Measurements from ENCODE around the gene BAIAP2. TPM values are rescaled to one million over a fixed set of nuclear protein-coding genes. Genes with fewer than 3 reads are reported as not detected.

The BAIAP2 gene
- polyA plus RNA-seq, 1 donor from 2014 or later: 17.5 TPM

DNA sequence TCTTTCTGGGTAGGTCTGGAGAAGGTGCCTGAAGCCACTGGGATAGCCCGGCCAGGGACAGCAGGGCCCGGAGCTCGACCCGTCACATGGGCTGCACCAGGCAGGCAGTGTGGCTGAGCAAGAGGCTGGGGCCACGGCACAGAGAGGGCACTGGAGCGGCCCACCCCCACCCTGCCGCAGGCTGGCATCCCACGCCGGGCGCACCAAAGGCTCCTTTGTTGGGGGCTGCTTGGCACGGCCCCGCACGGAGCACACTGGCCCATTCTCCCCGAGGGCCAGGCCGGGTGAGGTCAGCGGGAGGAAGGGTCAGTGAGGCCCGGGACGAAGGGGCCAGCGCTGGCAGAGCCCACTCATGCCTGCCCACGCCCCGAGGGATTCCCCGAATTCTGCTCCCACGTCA is 93.8 kb downstream of the BAIAP2 start:
- H3K36me3 ChIP-seq (ENCODE audit: insufficient read depth, low read length): no peaks in the 10 kb centered on the region

DNA sequence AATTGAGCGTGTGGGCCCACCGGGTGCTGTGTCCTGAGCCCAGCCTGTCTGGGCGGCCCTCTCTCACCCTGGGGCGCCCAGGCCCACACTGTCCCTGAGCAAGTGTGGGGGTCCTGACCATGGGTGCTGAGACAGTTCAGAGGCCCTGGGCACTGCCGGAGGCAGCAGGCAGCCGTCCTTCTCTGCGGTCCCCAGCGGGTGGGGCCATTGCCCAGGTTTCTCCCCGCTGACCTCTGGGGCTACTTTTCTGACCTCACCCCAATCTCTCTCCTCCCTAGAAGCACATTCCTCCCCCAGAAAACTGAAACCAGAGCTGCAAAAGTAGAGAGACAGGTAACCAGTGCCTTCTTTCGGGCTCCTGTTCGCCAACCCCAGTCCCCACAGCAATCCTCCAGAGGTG is 94.3 kb downstream of the BAIAP2 start:
- no peak overlapping the region for H2AFZ ChIP-seq (ENCODE audit: low read depth, low read length)
- no peak overlapping the region for H3K9ac ChIP-seq (ENCODE audit: low read length)
- no peaks in the 10 kb centered on the region for H3K36me3 ChIP-seq (ENCODE audit: insufficient read depth, low read length)
- TF ChIP-seq RAD21 (conservative IDR thresholded peaks at IDR 0.05) (no peak), TAF1 (IDR thresholded peaks at IDR 0.05; ENCODE audit: low read depth) (no peak), EZH2 (IDR thresholded peaks at IDR 0.05; ENCODE audit: borderline replicate concordance, insufficient read depth, low read length, poor library complexity, severe bottlenecking) (no peak), SMC3 (conservative IDR thresholded peaks at IDR 0.05; ENCODE audit: poor library complexity) (no peak), MXI1 (conservative IDR thresholded peaks at IDR 0.05; ENCODE audit: poor library complexity, severe bottlenecking) (no peak), POLR2AphosphoS5 (IDR thresholded peaks at IDR 0.05) (no peak), EP300 (conservative IDR thresholded peaks at IDR 0.05; ENCODE audit: poor library complexity, severe bottlenecking) (no peak)
- TF ChIP-seq, protein P1, sequence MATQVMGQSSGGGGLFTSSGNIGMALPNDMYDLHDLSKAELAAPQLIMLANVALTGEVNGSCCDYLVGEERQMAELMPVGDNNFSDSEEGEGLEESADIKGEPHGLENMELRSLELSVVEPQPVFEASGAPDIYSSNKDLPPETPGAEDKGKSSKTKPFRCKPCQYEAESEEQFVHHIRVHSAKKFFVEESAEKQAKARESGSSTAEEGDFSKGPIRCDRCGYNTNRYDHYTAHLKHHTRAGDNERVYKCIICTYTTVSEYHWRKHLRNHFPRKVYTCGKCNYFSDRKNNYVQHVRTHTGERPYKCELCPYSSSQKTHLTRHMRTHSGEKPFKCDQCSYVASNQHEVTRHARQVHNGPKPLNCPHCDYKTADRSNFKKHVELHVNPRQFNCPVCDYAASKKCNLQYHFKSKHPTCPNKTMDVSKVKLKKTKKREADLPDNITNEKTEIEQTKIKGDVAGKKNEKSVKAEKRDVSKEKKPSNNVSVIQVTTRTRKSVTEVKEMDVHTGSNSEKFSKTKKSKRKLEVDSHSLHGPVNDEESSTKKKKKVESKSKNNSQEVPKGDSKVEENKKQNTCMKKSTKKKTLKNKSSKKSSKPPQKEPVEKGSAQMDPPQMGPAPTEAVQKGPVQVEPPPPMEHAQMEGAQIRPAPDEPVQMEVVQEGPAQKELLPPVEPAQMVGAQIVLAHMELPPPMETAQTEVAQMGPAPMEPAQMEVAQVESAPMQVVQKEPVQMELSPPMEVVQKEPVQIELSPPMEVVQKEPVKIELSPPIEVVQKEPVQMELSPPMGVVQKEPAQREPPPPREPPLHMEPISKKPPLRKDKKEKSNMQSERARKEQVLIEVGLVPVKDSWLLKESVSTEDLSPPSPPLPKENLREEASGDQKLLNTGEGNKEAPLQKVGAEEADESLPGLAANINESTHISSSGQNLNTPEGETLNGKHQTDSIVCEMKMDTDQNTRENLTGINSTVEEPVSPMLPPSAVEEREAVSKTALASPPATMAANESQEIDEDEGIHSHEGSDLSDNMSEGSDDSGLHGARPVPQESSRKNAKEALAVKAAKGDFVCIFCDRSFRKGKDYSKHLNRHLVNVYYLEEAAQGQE (IDR thresholded peaks at IDR 0.05; ENCODE audit: borderline replicate concordance): no peak
- TF ChIP-seq, protein P2, sequence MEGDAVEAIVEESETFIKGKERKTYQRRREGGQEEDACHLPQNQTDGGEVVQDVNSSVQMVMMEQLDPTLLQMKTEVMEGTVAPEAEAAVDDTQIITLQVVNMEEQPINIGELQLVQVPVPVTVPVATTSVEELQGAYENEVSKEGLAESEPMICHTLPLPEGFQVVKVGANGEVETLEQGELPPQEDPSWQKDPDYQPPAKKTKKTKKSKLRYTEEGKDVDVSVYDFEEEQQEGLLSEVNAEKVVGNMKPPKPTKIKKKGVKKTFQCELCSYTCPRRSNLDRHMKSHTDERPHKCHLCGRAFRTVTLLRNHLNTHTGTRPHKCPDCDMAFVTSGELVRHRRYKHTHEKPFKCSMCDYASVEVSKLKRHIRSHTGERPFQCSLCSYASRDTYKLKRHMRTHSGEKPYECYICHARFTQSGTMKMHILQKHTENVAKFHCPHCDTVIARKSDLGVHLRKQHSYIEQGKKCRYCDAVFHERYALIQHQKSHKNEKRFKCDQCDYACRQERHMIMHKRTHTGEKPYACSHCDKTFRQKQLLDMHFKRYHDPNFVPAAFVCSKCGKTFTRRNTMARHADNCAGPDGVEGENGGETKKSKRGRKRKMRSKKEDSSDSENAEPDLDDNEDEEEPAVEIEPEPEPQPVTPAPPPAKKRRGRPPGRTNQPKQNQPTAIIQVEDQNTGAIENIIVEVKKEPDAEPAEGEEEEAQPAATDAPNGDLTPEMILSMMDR (IDR thresholded peaks at IDR 0.05; ENCODE audit: poor library complexity, severe bottlenecking): no peak
- H3K4me2 ChIP-seq (ENCODE audit: low read length): no peak overlapping the region
- no peak overlapping the region for H3K4me3 ChIP-seq (ENCODE audit: low read length)
- H3K79me2 ChIP-seq (replicated peaks; ENCODE audit: insufficient read depth, low read length): no peaks in the 10 kb centered on the region
- H3K27me3 ChIP-seq (ENCODE audit: insufficient read depth, low read depth, low read length): no peaks in the 10 kb centered on the region
- H4K20me1 ChIP-seq (ENCODE audit: insufficient read depth): no peaks in the 10 kb centered on the region
- H3K9me3 ChIP-seq (ENCODE audit: low read length): no peaks in the 10 kb centered on the region
- no peaks in the 10 kb centered on the region for H3K9me2 ChIP-seq (ENCODE audit: insufficient read depth, low read length)
- no peaks in the 10 kb centered on the region for H3F3A ChIP-seq (ENCODE audit: insufficient read depth, low read length, poor library complexity, severe bottlenecking)
- no peak overlapping the region for H3K27ac ChIP-seq (ENCODE audit: low read length)

More for the DNA sequence above, 93.8 kb downstream of the BAIAP2 start:
- Histone ChIP-seq H3K27ac (ENCODE audit: low read length) (no peak overlapping the region), H3K4me2 (ENCODE audit: low read length) (no peak overlapping the region), H3K9me3 (ENCODE audit: low read length) (no peaks in the 10 kb centered on the region), H4K20me1 (ENCODE audit: insufficient read depth) (no peaks in the 10 kb centered on the region), H3F3A (ENCODE audit: insufficient read depth, low read length, poor library complexity, severe bottlenecking) (no peaks in the 10 kb centered on the region), H2AFZ (ENCODE audit: low read depth, low read length) (no peak overlapping the region), H3K9ac (ENCODE audit: low read length) (no peak overlapping the region), H3K79me2 (replicated peaks; ENCODE audit: insufficient read depth, low read length) (no peaks in the 10 kb centered on the region), H3K9me2 (ENCODE audit: insufficient read depth, low read length) (no peaks in the 10 kb centered on the region), H3K4me3 (ENCODE audit: low read length) (no peak overlapping the region), H3K27me3 (ENCODE audit: insufficient read depth, low read depth, low read length) (no peaks in the 10 kb centered on the region)
- TF ChIP-seq EP300 (conservative IDR thresholded peaks at IDR 0.05; ENCODE audit: poor library complexity, severe bottlenecking) (no peak), POLR2AphosphoS5 (IDR thresholded peaks at IDR 0.05) (no peak), TAF1 (IDR thresholded peaks at IDR 0.05; ENCODE audit: low read depth) (no peak), EZH2 (IDR thresholded peaks at IDR 0.05; ENCODE audit: borderline replicate concordance, insufficient read depth, low read length, poor library complexity, severe bottlenecking) (no peak), MXI1 (conservative IDR thresholded peaks at IDR 0.05; ENCODE audit: poor library complexity, severe bottlenecking) (no peak), RAD21 (conservative IDR thresholded peaks at IDR 0.05) (no peak)
- TF ChIP-seq, protein P2 (IDR thresholded peaks at IDR 0.05; ENCODE audit: poor library complexity, severe bottlenecking): no peak
